ENCODE data around the gene CHST11. TPM values are rescaled to one million over a fixed set of nuclear protein-coding genes. Genes with fewer than 3 reads are reported as not detected.

Gene CHST11
- polyA plus RNA-seq, 1 donor (not counting 4 experiments of a cell fraction or from before 2014, with no cell fraction given), result 11.9 TPM

GRCh38 chr12:104662908-104663307, 206.2 kb downstream of the CHST11 start:
- dilution Hi-C loops (cut with MboI; ENCODE audit: extremely low pct_ligation_motif_present, low sequenced_read_pairs), result no loop called here
- no peak overlapping the region for H3K27ac ChIP-seq (ENCODE audit: control insufficient read depth, insufficient read depth, low read length)
- H3K79me2 ChIP-seq (ENCODE audit: control insufficient read depth, insufficient read depth, low read length), result peaks cover 2% of the 10 kb centered on the region

GRCh38 chr12:104664351-104664750, 207.6 kb downstream of the CHST11 start:
- no peak overlapping the region for H3K27ac ChIP-seq (ENCODE audit: control insufficient read depth, insufficient read depth, low read length)
- H3K9me1 ChIP-seq (ENCODE audit: control insufficient read depth, extremely low read depth, insufficient read depth, low read length), result no peaks in the 10 kb centered on the region
- no peak overlapping the region for H3K4me2 ChIP-seq (ENCODE audit: control insufficient read depth, extremely low read depth, insufficient read depth, low read depth, low read length)
- H3K27me3 ChIP-seq (ENCODE audit: control insufficient read depth, extremely low read depth, insufficient read depth, low read length), result no peaks in the 10 kb centered on the region
- FAIRE-seq, result no peak
- TF ChIP-seq CTCF (optimal IDR thresholded peaks at IDR 0.05 in 1 of 3, IDR thresholded peaks at IDR 0.05 in 1 of 3, conservative IDR thresholded peaks at IDR 0.05 in 1 of 3; ENCODE audit: extremely low read depth in 1 of 3, insufficient read depth in 2 of 3, low read length in 3 of 3) (no peak), EZH2 (IDR thresholded peaks at IDR 0.05; ENCODE audit: low read length) (no peak)
- H3K36me3 ChIP-seq (ENCODE audit: control insufficient read depth in 2 of 2, extremely low read depth in 1 of 2, insufficient read depth in 2 of 2, low read length in 2 of 2), result no peaks in the 10 kb centered on the region
- no peak overlapping the region for H3K4me3 ChIP-seq (ENCODE audit: control insufficient read depth in 2 of 3, extremely low read depth in 1 of 3, insufficient read depth in 2 of 3, low read depth in 1 of 3, low read length in 3 of 3)
- H3K79me2 ChIP-seq (ENCODE audit: control insufficient read depth, insufficient read depth, low read length), result no peaks in the 10 kb centered on the region
- peaks cover 10% of the 10 kb centered on the region for H3K4me1 ChIP-seq (ENCODE audit: control insufficient read depth, extremely low read depth, insufficient read depth, low read length)
- H4K20me1 ChIP-seq (ENCODE audit: control insufficient read depth, extremely low read depth, insufficient read depth, low read length), result no peaks in the 10 kb centered on the region
- dilution Hi-C loops (cut with MboI; ENCODE audit: extremely low pct_ligation_motif_present, low sequenced_read_pairs), result no loop called here
- no peak overlapping the region for H3K9ac ChIP-seq (ENCODE audit: control insufficient read depth, extremely low read depth, insufficient read depth, low read length)
- no peak overlapping the region for H2AFZ ChIP-seq (ENCODE audit: control insufficient read depth, low read length)
- no peaks in the 10 kb centered on the region for H3K9me3 ChIP-seq (ENCODE audit: control insufficient read depth, low read depth, low read length)
- no peak for DNase-seq (ENCODE audit: low read depth, low spot score)

More at GRCh38 chr12:104662908-104663307, 206.2 kb downstream of the CHST11 start:
- no peak for FAIRE-seq
- no peaks in the 10 kb centered on the region for H3K9me1 ChIP-seq (ENCODE audit: control insufficient read depth, extremely low read depth, insufficient read depth, low read length)
- no peak overlapping the region for H2AFZ ChIP-seq (ENCODE audit: control insufficient read depth, low read length)
- H3K36me3 ChIP-seq (ENCODE audit: control insufficient read depth in 2 of 2, extremely low read depth in 1 of 2, insufficient read depth in 2 of 2, low read length in 2 of 2), result no peaks in the 10 kb centered on the region
- no peaks in the 10 kb centered on the region for H3K4me1 ChIP-seq (ENCODE audit: control insufficient read depth, extremely low read depth, insufficient read depth, low read length)
- H4K20me1 ChIP-seq (ENCODE audit: control insufficient read depth, extremely low read depth, insufficient read depth, low read length), result no peaks in the 10 kb centered on the region
- no peak for DNase-seq (ENCODE audit: low read depth, low spot score)
- TF ChIP-seq EZH2 (IDR thresholded peaks at IDR 0.05; ENCODE audit: low read length) (no peak), CTCF (optimal IDR thresholded peaks at IDR 0.05 in 1 of 3, IDR thresholded peaks at IDR 0.05 in 1 of 3, conservative IDR thresholded peaks at IDR 0.05 in 1 of 3; ENCODE audit: extremely low read depth in 1 of 3, insufficient read depth in 2 of 3, low read length in 3 of 3) (no peak)
- no peak overlapping the region for H3K4me2 ChIP-seq (ENCODE audit: control insufficient read depth, extremely low read depth, insufficient read depth, low read depth, low read length)
- no peak overlapping the region for H3K4me3 ChIP-seq (ENCODE audit: control insufficient read depth in 2 of 3, extremely low read depth in 1 of 3, insufficient read depth in 2 of 3, low read depth in 1 of 3, low read length in 3 of 3)
- no peak overlapping the region for H3K9ac ChIP-seq (ENCODE audit: control insufficient read depth, extremely low read depth, insufficient read depth, low read length)
- H3K27me3 ChIP-seq (ENCODE audit: control insufficient read depth, extremely low read depth, insufficient read depth, low read length), result no peaks in the 10 kb centered on the region
- H3K9me3 ChIP-seq (ENCODE audit: control insufficient read depth, low read depth, low read length), result no peaks in the 10 kb centered on the region
